Measurements from ENCODE around the gene BRAF.
A peak's percentile ranks its signal among the peaks of the same experiment; 100 is the strongest.

Gene BRAF

GRCh38 chr7:140877249-140877524, 47.5 kb downstream of the BRAF start:
- TF ChIP-seq CTCF (IDR thresholded peaks at IDR 0.05; ENCODE audit: low read depth, low read length): no peak
- DNase-seq (ENCODE audit: low read depth in 2 of 2): peak; percentile 6 to 11
- no peak overlapping the region for H3K4me3 ChIP-seq (replicated peaks in 1 of 2; ENCODE audit: low read depth in 2 of 2, low read length in 2 of 2)

GRCh38 chr7:140876519-140877248, 48.0 kb downstream of the BRAF start:
- DNase-seq (ENCODE audit: low read depth in 2 of 2): peak; percentile 60 to 79
- no peak for TF ChIP-seq CTCF (IDR thresholded peaks at IDR 0.05; ENCODE audit: low read depth, low read length)
- no peak overlapping the region for H3K4me3 ChIP-seq (replicated peaks in 1 of 2; ENCODE audit: low read depth in 2 of 2, low read length in 2 of 2)

- DNase-seq (ENCODE audit: low read depth in 2 of 2): no peak
- H3K4me3 ChIP-seq (replicated peaks in 1 of 2; ENCODE audit: low read depth in 2 of 2, low read length in 2 of 2): no peak overlapping the region
- no peak for TF ChIP-seq CTCF (IDR thresholded peaks at IDR 0.05; ENCODE audit: low read depth, low read length)
These were observed 51.3 kb downstream of the BRAF start for GRCh38 chr7:140873434-140873833.

- DNase-seq (ENCODE audit: low read depth in 2 of 2): no peak
- TF ChIP-seq CTCF (IDR thresholded peaks at IDR 0.05; ENCODE audit: low read depth, low read length): no peak
- no peak overlapping the region for H3K4me3 ChIP-seq (replicated peaks in 1 of 2; ENCODE audit: low read depth in 2 of 2, low read length in 2 of 2)
These were observed 54.7 kb downstream of the BRAF start for GRCh38 chr7:140870003-140870402.

GRCh38 chr7:140869430-140869829, 55.3 kb downstream of the BRAF start:
- no peak overlapping the region for H3K4me3 ChIP-seq (replicated peaks in 1 of 2; ENCODE audit: low read depth in 2 of 2, low read length in 2 of 2)
- TF ChIP-seq CTCF (IDR thresholded peaks at IDR 0.05; ENCODE audit: low read depth, low read length): no peak
- no peak for DNase-seq (ENCODE audit: low read depth in 2 of 2)

GRCh38 chr7:140867467-140868462, 57.0 kb downstream of the BRAF start:
- TF ChIP-seq CTCF (IDR thresholded peaks at IDR 0.05; ENCODE audit: low read depth, low read length): no peak
- DNase-seq (ENCODE audit: low read depth in 2 of 2): no peak

More at GRCh38 chr7:140867467-140868462, 57.0 kb downstream of the BRAF start:
- H3K4me3 ChIP-seq (replicated peaks in 1 of 2; ENCODE audit: low read depth in 2 of 2, low read length in 2 of 2): no peak overlapping the region
